ENCODE measurements around the gene TEAD1. TPM values are rescaled to one million over a fixed set of nuclear protein-coding genes. Genes with fewer than 3 reads are reported as not detected.

TEAD1 gene
- total RNA-seq, 2 experiments from 2014 or later = 5.6 to 10.8 TPM

DNA sequence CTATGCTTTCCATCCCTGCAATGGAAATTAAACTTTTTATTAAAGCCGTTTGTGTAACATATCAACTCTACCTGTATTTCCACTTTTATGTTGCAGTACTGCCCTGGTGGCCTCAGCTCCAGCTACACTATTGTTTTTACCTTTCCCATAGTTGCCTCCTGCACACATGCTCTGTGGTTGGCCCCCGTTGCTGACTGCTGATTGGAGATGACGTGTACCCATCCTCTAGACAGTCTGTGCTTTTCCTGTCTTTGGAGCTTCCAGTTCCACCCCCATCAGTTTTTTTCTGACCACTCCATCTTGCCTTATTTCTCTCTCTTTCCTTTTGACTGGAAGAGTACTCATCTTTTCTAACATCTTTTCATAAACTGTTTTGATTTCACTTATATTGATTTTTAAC, 123.8 kb downstream of the TEAD1 start:
- BruUV-seq (replicated peaks) = no TSS peak
- intact Hi-C loops (cut with micrococcal nuclease; ENCODE audit: unreplicated experiment) = no loop called here
- no peak for TF ChIP-seq EZH2phosphoT487 (IDR thresholded peaks at IDR 0.05; ENCODE audit: borderline replicate concordance, low read depth, low read length)
- TF ChIP-seq, protein P1, sequence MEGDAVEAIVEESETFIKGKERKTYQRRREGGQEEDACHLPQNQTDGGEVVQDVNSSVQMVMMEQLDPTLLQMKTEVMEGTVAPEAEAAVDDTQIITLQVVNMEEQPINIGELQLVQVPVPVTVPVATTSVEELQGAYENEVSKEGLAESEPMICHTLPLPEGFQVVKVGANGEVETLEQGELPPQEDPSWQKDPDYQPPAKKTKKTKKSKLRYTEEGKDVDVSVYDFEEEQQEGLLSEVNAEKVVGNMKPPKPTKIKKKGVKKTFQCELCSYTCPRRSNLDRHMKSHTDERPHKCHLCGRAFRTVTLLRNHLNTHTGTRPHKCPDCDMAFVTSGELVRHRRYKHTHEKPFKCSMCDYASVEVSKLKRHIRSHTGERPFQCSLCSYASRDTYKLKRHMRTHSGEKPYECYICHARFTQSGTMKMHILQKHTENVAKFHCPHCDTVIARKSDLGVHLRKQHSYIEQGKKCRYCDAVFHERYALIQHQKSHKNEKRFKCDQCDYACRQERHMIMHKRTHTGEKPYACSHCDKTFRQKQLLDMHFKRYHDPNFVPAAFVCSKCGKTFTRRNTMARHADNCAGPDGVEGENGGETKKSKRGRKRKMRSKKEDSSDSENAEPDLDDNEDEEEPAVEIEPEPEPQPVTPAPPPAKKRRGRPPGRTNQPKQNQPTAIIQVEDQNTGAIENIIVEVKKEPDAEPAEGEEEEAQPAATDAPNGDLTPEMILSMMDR (conservative IDR thresholded peaks at IDR 0.05; ENCODE audit: low read length) = no peak
- H3K4me2 ChIP-seq (ENCODE audit: low read length) = no peak overlapping the region
- H3K79me2 ChIP-seq (ENCODE audit: insufficient read depth, low read depth, low read length) = no peaks in the 10 kb centered on the region
- H3K27ac ChIP-seq (ENCODE audit: low read depth, low read length, poor library complexity, severe bottlenecking) = no peak overlapping the region
- ChIA-PET POLR2A (no interaction called here), CTCF (ENCODE audit: unreplicated experiment) (no interaction called here)
- H3K36me3 ChIP-seq (ENCODE audit: insufficient read depth, low read length) = no peaks in the 10 kb centered on the region
- H4K20me1 ChIP-seq (ENCODE audit: insufficient read depth, low read length) = no peaks in the 10 kb centered on the region
- H3K4me3 ChIP-seq (ENCODE audit: low read depth, low read length, poor library complexity, severe bottlenecking) = no peak overlapping the region
- H3K4me1 ChIP-seq (ENCODE audit: insufficient read depth, low read length, poor library complexity, severe bottlenecking) = no peaks in the 10 kb centered on the region
- no peaks in the 10 kb centered on the region for H3K9me2 ChIP-seq (ENCODE audit: insufficient read depth, low read length)
- no peak overlapping the region for H2AFZ ChIP-seq (ENCODE audit: low read length)
- no peak for DNase-seq (ENCODE audit: low spot score)
- H3K9me3 ChIP-seq (ENCODE audit: low read length) = no peaks in the 10 kb centered on the region

DNA sequence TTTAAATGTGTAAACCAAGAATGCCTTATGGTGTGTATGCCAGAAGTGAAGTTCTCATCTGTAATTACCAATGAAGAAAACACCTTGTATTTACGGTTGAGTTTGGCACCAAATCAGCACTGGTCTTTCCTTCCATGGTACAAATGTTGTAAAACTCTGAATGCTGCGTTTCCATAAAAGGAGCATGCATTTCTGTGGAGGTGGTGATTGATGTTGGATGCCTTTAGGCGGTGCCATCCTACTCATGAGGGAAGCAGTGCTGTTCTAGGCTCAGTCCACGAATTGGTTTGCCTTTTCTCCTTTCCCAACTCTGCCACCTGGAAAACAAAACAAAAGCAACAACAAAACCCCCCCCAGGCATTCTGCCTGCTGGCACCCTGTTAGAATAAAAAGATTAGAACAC, 124.4 kb downstream of the TEAD1 start:
- ChIA-PET POLR2A (no interaction called here), CTCF (ENCODE audit: unreplicated experiment) (no interaction called here)
- H4K20me1 ChIP-seq (ENCODE audit: insufficient read depth, low read length) = no peaks in the 10 kb centered on the region
- no peaks in the 10 kb centered on the region for H3K4me1 ChIP-seq (ENCODE audit: insufficient read depth, low read length, poor library complexity, severe bottlenecking)
- no peak overlapping the region for H3K27ac ChIP-seq (ENCODE audit: low read depth, low read length, poor library complexity, severe bottlenecking)
- intact Hi-C loops (cut with micrococcal nuclease; ENCODE audit: unreplicated experiment) = no loop called here
- H3K9me3 ChIP-seq (ENCODE audit: low read length) = no peaks in the 10 kb centered on the region
- H3K9me2 ChIP-seq (ENCODE audit: insufficient read depth, low read length) = no peaks in the 10 kb centered on the region
- no peaks in the 10 kb centered on the region for H3K36me3 ChIP-seq (ENCODE audit: insufficient read depth, low read length)
- no peak overlapping the region for H3K4me3 ChIP-seq (ENCODE audit: low read depth, low read length, poor library complexity, severe bottlenecking)
- H3K4me2 ChIP-seq (ENCODE audit: low read length) = no peak overlapping the region
- no peak overlapping the region for H2AFZ ChIP-seq (ENCODE audit: low read length)
- no TSS peak for BruUV-seq (replicated peaks)
- no peaks in the 10 kb centered on the region for H3K79me2 ChIP-seq (ENCODE audit: insufficient read depth, low read depth, low read length)
- TF ChIP-seq, protein P1 (conservative IDR thresholded peaks at IDR 0.05; ENCODE audit: low read length) = no peak
- no peak for TF ChIP-seq EZH2phosphoT487 (IDR thresholded peaks at IDR 0.05; ENCODE audit: borderline replicate concordance, low read depth, low read length)
- DNase-seq (ENCODE audit: low spot score) = no peak

DNA sequence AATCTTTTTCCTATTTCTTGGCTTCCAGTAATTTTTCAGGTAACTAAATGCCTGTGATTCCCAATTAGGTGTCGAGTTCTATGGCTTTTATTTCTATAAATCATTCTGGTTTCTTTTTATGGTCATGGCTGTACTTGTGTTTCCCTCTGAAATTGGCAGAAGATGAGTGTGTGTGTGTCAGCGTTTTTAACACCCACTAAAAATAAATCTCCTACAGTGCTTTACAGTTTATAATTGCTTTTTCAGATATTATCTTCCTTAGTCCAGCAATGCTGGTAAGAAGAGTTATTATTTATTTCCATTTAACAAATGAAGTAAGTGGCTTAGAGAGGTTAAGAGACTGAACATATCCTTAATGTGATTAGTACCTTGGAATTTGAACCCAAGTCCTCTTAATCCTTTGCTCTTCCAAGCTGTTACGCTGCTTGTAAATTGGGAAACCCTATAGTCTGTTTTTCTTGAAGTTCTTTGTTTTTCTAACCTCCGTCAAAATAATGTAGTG, 125.2 kb downstream of the TEAD1 start:
- no TSS peak for BruUV-seq (replicated peaks)
- no peak overlapping the region for H3K4me3 ChIP-seq (ENCODE audit: low read depth, low read length, poor library complexity, severe bottlenecking)
- CTCF ChIA-PET (ENCODE audit: unreplicated experiment) = no interaction called here

More for the DNA sequence above, 125.2 kb downstream of the TEAD1 start:
- TF ChIP-seq, protein P1 (conservative IDR thresholded peaks at IDR 0.05; ENCODE audit: low read length) = no peak
- TF ChIP-seq EZH2phosphoT487 (IDR thresholded peaks at IDR 0.05; ENCODE audit: borderline replicate concordance, low read depth, low read length) = no peak
- H3K36me3 ChIP-seq (ENCODE audit: insufficient read depth, low read length) = no peaks in the 10 kb centered on the region
- H3K79me2 ChIP-seq (ENCODE audit: insufficient read depth, low read depth, low read length) = no peaks in the 10 kb centered on the region
- H3K4me1 ChIP-seq (ENCODE audit: insufficient read depth, low read length, poor library complexity, severe bottlenecking) = no peaks in the 10 kb centered on the region
- no peak overlapping the region for H3K27ac ChIP-seq (ENCODE audit: low read depth, low read length, poor library complexity, severe bottlenecking)
- no peak for DNase-seq (ENCODE audit: low spot score)
- no peaks in the 10 kb centered on the region for H3K9me2 ChIP-seq (ENCODE audit: insufficient read depth, low read length)
- no peak overlapping the region for H2AFZ ChIP-seq (ENCODE audit: low read length)
- POLR2A ChIA-PET = interaction anchor here (0.8 kb wide), 1 partner anchor 23 kb away, joined by 4 read pairs; no protein-coding TSS in a partner anchor
- intact Hi-C loops (cut with micrococcal nuclease; ENCODE audit: unreplicated experiment) = no loop called here
- H3K9me3 ChIP-seq (ENCODE audit: low read length) = no peaks in the 10 kb centered on the region
- H4K20me1 ChIP-seq (ENCODE audit: insufficient read depth, low read length) = no peaks in the 10 kb centered on the region
- no peak overlapping the region for H3K4me2 ChIP-seq (ENCODE audit: low read length)
